ENCODE data around the gene NPHP3.
A peak's percentile ranks its signal among the peaks of the same experiment; 100 is the strongest.

Gene NPHP3

DNA sequence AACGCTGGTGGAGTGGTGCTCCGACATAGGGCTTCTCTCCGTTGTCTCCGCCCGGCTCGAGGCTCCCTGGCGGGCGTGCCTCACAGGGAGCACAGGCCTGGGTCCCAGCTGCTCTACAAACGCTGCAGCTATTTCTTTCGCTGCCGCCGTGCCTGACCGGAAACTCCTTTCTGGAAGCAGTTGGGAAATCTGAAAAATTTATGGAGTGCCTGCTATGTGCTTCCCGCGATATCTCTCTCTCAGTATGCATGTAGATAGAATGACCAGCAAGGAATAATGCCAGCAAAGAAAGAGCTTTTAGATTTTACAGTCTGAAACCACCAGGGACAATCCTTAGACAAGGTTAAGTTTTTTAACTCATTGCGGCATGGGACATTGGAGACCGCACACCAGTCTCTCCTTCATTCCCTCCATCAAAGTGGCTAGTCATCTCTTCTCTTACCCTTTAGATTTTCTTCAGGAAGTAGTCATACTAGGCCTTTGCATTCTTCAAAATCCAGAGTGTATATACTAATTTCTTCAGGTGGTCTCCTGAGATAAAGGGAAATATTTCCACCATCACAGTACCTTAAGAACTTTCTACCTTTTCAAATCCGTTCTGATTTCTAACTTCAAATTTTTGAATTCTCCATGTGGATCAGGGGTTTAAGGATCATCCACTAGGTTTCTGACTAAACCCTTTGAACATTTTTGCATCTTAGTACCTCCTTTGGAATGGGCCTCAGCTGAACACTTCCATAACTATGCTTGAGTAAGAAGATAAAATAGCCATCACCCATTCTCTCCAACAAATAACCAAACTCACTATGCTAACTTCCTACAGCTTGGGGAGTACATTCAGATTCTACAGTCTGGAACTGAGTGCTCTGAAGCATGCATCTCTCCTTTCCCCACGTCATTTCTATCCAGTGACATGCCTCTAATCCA, 1.1 kb upstream of the NPHP3 start:
- Histone ChIP-seq H3K4me3 (ENCODE audit: low read depth, low read length) (peak overlapping the region; percentile 68), H3K4me1 (ENCODE audit: control insufficient read depth, insufficient read depth, low read length) (peaks cover 3% of the 10 kb centered on the region; the same call in 1 of the 2 replicates), H3K36me3 (ENCODE audit: control insufficient read depth in 2 of 2, insufficient read depth in 1 of 2, low read length in 2 of 2) (peaks cover 0 to 10% of the 10 kb centered on the region in 2 experiments; a peak in 2 of 3 replicates), H3K27ac (ENCODE audit: extremely low read depth, low read depth, low read length) (peak overlapping the region; percentile 39; the same call in 1 of the 2 replicates), H3K9me3 (ENCODE audit: control insufficient read depth, insufficient read depth, low read depth, low read length) (no peaks in the 10 kb centered on the region)
- CTCF ChIA-PET, result no interaction called here
- POLR2A ChIA-PET, result no interaction called here
- TF ChIP-seq ZBTB17 (tag by site-specific recombination; IDR thresholded peaks at IDR 0.05), result peak; percentile 56
- TF ChIP-seq, protein P1, sequence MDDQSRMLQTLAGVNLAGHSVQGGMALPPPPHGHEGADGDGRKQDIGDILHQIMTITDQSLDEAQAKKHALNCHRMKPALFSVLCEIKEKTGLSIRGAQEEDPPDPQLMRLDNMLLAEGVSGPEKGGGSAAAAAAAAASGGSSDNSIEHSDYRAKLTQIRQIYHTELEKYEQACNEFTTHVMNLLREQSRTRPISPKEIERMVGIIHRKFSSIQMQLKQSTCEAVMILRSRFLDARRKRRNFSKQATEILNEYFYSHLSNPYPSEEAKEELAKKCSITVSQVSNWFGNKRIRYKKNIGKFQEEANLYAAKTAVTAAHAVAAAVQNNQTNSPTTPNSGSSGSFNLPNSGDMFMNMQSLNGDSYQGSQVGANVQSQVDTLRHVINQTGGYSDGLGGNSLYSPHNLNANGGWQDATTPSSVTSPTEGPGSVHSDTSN (CRISPR knock-in tag; IDR thresholded peaks at IDR 0.05), result no peak
- no peak for TF ChIP-seq ZNF626 (tag by site-specific recombination; IDR thresholded peaks at IDR 0.05)
- TF ChIP-seq, protein P2, sequence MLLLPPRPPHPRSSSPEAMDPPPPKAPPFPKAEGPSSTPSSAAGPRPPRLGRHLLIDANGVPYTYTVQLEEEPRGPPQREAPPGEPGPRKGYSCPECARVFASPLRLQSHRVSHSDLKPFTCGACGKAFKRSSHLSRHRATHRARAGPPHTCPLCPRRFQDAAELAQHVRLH (tag by site-specific recombination; IDR thresholded peaks at IDR 0.05), result no peak
- TF ChIP-seq, protein P3, sequence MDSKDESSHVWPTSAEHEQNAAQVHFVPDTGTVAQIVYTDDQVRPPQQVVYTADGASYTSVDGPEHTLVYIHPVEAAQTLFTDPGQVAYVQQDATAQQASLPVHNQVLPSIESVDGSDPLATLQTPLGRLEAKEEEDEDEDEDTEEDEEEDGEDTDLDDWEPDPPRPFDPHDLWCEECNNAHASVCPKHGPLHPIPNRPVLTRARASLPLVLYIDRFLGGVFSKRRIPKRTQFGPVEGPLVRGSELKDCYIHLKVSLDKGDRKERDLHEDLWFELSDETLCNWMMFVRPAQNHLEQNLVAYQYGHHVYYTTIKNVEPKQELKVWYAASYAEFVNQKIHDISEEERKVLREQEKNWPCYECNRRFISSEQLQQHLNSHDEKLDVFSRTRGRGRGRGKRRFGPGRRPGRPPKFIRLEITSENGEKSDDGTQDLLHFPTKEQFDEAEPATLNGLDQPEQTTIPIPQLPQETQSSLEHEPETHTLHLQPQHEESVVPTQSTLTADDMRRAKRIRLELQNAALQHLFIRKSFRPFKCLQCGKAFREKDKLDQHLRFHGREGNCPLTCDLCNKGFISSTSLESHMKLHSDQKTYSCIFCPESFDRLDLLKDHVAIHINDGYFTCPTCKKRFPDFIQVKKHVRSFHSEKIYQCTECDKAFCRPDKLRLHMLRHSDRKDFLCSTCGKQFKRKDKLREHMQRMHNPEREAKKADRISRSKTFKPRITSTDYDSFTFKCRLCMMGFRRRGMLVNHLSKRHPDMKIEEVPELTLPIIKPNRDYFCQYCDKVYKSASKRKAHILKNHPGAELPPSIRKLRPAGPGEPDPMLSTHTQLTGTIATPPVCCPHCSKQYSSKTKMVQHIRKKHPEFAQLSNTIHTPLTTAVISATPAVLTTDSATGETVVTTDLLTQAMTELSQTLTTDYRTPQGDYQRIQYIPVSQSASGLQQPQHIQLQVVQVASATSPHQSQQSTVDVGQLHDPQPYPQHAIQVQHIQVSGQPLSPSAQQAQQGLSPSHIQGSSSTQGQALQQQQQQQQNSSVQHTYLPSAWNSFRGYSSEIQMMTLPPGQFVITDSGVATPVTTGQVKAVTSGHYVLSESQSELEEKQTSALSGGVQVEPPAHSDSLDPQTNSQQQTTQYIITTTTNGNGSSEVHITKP (tag by site-specific recombination; IDR thresholded peaks at IDR 0.05), result peak; percentile 93
- no peak for TF ChIP-seq ZNF184 (tag by site-specific recombination; IDR thresholded peaks at IDR 0.05)
- no peak for TF ChIP-seq ZNF624 (tag by site-specific recombination; IDR thresholded peaks at IDR 0.05)
- TF ChIP-seq ZNF341 (tag by site-specific recombination; IDR thresholded peaks at IDR 0.05; ENCODE audit: low read depth), result 0 out of 2 replicates have a peak, but pooled peaks have one; percentile 53
- peak; percentile 37; the same call in 1 of the 2 replicates for TF ChIP-seq ZBTB20 (tag by site-specific recombination; IDR thresholded peaks at IDR 0.05)
- TF ChIP-seq, protein P4, sequence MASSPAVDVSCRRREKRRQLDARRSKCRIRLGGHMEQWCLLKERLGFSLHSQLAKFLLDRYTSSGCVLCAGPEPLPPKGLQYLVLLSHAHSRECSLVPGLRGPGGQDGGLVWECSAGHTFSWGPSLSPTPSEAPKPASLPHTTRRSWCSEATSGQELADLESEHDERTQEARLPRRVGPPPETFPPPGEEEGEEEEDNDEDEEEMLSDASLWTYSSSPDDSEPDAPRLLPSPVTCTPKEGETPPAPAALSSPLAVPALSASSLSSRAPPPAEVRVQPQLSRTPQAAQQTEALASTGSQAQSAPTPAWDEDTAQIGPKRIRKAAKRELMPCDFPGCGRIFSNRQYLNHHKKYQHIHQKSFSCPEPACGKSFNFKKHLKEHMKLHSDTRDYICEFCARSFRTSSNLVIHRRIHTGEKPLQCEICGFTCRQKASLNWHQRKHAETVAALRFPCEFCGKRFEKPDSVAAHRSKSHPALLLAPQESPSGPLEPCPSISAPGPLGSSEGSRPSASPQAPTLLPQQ (tag by site-specific recombination; IDR thresholded peaks at IDR 0.05), result 0 out of 2 replicates have a peak, but pooled peaks have one; percentile 20
- peak; percentile 97 for TF ChIP-seq ZNF394 (tag by site-specific recombination; IDR thresholded peaks at IDR 0.05; ENCODE audit: borderline replicate concordance)
- peak; percentile 36; the same call in 1 of the 2 replicates for TF ChIP-seq ZIC2 (tag by site-specific recombination; IDR thresholded peaks at IDR 0.05)
- TF ChIP-seq, protein P5, sequence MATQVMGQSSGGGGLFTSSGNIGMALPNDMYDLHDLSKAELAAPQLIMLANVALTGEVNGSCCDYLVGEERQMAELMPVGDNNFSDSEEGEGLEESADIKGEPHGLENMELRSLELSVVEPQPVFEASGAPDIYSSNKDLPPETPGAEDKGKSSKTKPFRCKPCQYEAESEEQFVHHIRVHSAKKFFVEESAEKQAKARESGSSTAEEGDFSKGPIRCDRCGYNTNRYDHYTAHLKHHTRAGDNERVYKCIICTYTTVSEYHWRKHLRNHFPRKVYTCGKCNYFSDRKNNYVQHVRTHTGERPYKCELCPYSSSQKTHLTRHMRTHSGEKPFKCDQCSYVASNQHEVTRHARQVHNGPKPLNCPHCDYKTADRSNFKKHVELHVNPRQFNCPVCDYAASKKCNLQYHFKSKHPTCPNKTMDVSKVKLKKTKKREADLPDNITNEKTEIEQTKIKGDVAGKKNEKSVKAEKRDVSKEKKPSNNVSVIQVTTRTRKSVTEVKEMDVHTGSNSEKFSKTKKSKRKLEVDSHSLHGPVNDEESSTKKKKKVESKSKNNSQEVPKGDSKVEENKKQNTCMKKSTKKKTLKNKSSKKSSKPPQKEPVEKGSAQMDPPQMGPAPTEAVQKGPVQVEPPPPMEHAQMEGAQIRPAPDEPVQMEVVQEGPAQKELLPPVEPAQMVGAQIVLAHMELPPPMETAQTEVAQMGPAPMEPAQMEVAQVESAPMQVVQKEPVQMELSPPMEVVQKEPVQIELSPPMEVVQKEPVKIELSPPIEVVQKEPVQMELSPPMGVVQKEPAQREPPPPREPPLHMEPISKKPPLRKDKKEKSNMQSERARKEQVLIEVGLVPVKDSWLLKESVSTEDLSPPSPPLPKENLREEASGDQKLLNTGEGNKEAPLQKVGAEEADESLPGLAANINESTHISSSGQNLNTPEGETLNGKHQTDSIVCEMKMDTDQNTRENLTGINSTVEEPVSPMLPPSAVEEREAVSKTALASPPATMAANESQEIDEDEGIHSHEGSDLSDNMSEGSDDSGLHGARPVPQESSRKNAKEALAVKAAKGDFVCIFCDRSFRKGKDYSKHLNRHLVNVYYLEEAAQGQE (tag by site-specific recombination; IDR thresholded peaks at IDR 0.05), result no peak
- TF ChIP-seq ZNF324 (tag by site-specific recombination; IDR thresholded peaks at IDR 0.05), result no peak
- TF ChIP-seq SCRT2 (tag by site-specific recombination; IDR thresholded peaks at IDR 0.05), result no peak
- TF ChIP-seq, protein P6, sequence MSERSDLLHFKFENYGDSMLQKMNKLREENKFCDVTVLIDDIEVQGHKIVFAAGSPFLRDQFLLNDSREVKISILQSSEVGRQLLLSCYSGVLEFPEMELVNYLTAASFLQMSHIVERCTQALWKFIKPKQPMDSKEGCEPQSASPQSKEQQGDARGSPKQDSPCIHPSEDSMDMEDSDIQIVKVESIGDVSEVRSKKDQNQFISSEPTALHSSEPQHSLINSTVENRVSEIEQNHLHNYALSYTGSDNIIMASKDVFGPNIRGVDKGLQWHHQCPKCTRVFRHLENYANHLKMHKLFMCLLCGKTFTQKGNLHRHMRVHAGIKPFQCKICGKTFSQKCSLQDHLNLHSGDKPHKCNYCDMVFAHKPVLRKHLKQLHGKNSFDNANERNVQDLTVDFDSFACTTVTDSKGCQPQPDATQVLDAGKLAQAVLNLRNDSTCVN (tag by site-specific recombination; optimal IDR thresholded peaks at IDR 0.05), result no peak
- TF ChIP-seq SP3 (tag by site-specific recombination; IDR thresholded peaks at IDR 0.05), result 0 out of 2 replicates have a peak, but pooled peaks have one; percentile 1
- TF ChIP-seq KLF10 (tag by site-specific recombination; IDR thresholded peaks at IDR 0.05), result peak; percentile 43; the same call in 1 of the 2 replicates
- no peak for TF ChIP-seq KLF9 (tag by site-specific recombination; IDR thresholded peaks at IDR 0.05; ENCODE audit: low read depth)
- no peak for TF ChIP-seq YY1 (tag by site-specific recombination; IDR thresholded peaks at IDR 0.05)
- TF ChIP-seq, protein P7, sequence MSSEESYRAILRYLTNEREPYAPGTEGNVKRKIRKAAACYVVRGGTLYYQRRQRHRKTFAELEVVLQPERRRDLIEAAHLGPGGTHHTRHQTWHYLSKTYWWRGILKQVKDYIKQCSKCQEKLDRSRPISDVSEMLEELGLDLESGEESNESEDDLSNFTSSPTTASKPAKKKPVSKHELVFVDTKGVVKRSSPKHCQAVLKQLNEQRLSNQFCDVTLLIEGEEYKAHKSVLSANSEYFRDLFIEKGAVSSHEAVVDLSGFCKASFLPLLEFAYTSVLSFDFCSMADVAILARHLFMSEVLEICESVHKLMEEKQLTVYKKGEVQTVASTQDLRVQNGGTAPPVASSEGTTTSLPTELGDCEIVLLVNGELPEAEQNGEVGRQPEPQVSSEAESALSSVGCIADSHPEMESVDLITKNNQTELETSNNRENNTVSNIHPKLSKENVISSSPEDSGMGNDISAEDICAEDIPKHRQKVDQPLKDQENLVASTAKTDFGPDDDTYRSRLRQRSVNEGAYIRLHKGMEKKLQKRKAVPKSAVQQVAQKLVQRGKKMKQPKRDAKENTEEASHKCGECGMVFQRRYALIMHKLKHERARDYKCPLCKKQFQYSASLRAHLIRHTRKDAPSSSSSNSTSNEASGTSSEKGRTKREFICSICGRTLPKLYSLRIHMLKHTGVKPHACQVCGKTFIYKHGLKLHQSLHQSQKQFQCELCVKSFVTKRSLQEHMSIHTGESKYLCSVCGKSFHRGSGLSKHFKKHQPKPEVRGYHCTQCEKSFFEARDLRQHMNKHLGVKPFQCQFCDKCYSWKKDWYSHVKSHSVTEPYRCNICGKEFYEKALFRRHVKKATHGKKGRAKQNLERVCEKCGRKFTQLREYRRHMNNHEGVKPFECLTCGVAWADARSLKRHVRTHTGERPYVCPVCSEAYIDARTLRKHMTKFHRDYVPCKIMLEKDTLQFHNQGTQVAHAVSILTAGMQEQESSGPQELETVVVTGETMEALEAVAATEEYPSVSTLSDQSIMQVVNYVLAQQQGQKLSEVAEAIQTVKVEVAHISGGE (tag by site-specific recombination; conservative IDR thresholded peaks at IDR 0.05; ENCODE audit: low read depth), result peak; percentile 85
